Activated CD4-positive, CD25-positive, alpha-beta regulatory T cell treated with anti-CD3 and anti-CD28 coated beads, Interleukin-2, amount 50 U/mL, for 16 hours (primary cell): ENCODE measurements around the gene MAGI1.

Source experiments
- DNase-seq: peaks from one replicate; pipeline ENCODE4 v3.0.0-alpha.2; 2020; ENCODE audit warnings: low read depth, low spot score

MAGI1 gene

DNA sequence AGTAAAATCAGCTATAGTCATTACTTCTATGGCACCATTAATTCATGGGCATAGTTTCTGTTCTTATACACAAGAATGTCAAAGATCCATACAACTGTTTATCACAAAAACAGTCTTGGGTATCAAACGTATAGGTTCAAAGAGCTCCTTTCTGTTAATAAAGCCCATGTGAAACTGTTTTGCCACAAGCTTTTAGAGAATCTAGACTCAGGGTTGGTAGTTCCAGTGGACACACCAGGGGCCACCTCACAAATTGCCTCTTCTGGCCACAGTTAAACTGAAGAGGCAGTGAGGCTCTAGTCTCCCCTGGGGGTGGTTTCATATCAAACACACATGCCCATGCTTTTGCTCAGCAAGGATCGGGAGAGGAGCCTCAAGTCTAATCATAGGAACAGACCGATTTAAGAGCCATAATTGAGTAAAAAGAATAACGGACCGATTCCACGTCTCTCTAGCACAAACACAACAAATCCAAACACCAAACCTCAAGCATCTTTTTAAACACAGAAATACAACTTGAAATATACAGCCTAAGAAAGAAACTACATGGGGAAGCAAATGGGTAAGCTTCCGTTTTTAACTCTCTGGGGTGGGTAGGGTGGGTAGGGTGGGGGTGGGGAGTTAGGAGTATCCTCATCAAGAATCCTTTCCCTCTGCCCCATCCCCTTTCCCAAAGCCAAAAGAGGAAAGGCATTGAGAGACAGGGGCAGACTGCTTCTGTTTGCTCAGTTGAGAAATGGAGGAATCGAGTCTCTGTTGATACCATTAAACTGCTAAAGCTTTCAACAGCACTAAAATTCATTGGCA is 443.3 kb downstream of the MAGI1 start:
- no peak for DNase-seq

DNA sequence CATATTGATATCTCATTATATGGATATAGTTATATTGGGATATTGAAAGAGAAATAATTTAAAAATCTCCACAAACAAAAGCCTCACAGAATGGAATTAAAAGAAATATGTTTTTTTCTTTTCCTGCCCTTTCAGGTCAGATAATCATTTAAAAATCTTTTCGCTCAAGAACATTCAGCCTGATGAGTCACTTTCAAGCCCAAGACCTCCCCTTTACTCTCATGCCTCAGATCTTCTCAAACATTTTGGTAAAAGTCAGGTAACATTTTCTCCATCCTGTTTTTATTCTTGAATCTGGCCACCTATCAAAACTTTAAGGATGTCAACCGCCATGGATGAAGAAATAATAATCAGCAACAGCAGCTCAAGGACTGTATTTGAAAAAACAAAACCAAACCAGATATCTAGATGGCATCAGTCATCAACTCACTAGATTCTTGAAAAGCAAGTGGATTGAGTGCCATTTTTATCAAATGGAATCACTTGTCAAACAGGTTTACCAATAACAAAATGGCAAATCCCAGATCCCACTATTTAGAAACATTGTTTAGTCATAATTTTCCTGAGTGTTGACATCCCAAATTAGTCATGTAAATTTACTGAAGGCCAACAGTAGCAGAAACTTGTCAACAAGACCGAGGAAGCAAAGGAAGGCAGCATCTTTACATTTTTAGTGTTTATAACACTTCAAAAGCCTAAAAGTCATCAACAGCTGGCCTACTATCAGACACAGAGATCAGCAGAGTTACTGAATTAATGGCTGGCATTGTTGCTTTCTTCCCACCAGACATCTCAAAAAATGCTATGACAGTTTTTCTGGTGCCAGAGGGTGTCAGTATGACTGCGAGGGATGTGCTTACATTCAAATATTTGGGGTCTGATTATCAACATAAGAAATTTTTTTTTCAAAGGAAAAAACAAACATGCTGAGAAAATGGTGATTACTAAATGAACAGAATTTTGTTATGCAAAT is 444.7 kb downstream of the MAGI1 start:
- DNase-seq, result no peak

DNA sequence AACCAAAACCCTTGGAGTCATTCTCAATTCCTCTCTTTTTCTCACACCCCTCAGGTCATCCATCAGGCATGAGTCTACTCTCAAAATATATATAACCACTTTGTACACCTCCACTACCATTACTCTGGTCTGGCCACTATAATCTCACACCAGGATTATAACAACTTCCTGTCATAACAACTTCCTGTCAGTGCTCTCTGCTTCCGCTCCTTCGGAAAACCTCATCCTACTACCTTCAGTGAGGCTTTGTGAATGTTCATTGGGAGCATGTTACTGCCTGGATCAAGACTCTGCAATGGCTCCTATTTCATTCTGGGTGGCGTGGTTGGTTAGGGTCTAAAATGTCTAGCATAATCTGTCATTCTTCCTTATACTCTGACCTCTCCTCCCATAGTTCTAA is 447.4 kb downstream of the MAGI1 start:
- no peak for DNase-seq

DNA sequence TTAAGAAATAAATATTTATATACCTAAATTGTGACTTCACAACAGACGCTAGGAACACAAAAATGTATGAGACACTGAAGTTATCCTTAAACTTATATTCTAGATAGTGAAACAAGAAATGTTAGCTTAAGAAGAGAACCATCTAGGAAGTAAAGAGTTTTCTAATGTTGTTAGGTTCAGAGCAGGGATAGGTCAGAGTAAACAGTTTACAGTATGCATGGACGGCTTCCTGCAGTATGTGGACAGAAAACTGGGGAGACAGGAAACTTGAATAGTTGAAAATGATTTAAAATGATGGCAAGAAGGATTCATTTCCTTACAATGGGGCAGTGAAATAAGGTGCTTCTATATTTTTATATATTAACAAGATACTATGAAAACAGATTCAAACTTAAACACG is 449.8 kb downstream of the MAGI1 start:
- DNase-seq, result no peak

DNA sequence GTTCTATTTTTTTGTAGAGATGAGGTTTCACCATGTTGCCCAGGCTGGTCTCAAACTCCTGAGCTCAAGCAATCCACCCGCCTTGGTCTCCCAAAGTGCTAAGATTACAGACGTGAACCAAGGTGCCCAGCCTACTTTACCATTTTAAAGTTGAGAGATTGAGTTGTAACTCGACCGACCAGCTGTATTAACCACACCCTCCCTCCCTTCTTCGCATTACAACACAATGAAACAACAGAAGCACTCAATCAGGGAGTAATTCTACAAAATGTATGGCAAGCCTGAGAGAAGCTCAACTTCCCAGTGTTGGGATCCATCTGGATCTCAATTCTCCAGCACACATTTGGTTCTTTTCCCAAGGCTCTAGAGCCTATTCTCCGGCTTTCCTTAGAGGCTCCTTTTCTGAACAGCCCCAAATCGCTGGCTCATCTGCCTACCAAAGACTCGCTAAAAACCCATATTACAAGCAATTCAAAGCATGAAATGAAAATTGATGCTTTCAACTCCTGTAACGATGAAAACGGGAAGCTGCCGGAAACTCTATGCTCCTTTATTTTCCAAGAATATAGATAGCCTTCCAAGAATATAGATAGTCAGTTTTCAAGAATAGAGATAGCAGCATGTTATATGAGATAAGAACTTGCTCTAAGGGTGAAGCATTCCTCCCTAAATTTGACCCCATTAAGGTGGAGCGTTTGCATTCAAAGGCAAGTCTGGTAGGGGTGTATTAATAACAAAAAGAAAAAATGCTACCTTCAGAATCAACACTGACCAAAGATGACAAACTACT is 450.9 kb downstream of the MAGI1 start:
- no peak for DNase-seq

DNA sequence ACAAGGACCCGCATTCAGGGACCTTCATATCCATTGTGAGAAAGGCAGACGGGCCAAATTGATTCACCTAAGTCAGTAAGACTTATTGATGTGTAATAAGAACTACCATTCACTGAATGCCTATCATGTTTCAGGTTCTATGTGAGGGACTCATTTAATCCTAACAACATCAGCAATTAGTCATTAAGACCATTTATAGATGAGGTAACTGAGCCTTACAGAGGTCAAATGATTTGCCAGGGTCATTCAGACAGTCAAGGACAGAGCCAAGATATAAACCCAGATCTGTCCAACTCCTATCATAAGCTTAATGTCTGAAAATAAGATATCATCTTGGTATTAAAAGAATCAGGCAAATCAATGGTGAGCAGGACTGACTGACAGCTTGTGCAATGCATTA is 453.8 kb downstream of the MAGI1 start:
- no peak for DNase-seq

DNA sequence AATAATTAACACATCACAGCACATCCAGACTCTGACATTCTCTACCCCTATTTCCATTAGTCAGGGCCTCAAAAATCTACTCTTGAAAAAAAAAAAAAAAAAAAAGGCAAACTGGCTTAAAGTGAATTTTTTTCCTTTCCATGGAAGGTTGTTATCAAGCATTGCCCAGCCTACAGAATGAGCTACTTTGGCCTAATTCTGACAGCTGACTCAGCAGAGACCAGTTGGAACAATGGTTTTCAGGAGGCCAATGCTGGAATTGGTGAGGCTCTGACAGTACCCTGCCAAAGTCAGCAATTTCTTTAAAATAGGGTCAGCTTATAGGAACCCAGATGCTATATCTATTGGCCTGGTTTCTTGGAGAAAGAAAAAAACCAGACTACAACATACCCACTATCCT is 454.7 kb downstream of the MAGI1 start:
- no peak for DNase-seq

DNA sequence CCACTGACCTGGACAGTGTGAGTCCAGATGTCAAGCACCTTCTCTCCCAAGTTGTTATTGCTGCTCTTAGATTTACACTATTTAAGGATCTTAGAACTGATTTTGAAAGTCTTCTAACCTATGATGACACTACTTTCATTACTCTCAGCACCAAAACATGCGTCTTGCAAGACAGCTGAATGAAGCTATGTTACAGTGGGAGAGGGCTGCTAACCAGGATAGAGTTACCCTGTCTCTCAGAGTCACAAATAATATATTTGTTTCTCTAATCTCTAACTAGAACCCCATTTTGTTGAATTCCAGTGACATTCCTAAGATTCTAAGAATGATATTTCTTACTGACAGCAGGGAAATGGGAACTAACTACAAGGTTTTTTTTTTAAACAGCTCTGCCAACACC is 455.5 kb downstream of the MAGI1 start:
- DNase-seq, result no peak

DNA sequence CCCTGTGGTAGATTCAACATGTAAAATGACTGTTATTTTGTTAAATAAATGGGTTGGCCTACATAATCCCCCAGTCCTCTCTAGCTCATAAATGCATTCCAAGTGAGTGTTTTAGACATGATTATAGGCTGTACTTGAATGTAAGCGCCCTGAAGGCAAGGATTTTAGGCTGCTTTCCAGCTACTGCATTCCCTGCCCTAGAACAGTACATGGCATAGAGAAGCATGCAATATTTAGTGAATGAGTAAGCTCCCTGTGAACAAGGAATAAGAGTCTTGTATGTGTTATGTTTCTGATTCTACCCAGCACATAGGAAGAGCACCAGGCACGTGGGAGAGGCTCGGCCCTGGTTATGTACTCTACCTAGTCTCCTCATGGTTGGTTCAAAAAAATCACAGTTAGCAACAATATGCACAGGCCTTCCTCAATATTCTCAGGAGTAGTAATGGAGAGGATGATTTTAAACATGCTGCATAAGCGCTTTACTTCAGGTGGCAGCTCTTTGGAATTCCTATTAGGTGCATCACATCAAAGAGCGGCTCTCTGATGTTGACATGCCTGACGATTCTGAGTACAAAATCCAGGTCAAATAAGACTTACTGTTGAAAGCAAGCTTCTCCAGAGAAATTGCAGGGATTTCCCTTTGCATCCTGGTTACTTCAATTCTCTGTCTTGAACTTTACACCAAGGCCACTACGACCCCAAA is 456.6 kb downstream of the MAGI1 start:
- no peak for DNase-seq

DNA sequence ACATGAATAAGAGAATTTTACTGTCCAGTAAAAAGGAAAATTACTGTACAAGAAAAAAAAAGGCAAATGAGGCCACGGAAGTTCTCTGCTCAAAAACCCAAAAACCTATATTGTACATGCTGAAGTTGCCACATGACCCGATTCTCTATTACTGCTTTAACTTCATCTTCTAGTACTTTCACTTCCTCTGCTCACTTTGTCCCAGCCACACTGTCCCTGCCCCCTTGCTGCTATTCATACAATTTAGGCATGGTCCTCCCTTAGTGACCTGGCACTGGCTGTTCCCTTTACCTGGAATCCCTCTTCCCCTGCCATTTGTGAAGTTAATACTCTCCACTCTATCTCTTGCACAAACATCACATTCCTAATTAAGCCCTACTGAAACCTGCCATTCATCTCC is 457.4 kb downstream of the MAGI1 start:
- no peak for DNase-seq

DNA sequence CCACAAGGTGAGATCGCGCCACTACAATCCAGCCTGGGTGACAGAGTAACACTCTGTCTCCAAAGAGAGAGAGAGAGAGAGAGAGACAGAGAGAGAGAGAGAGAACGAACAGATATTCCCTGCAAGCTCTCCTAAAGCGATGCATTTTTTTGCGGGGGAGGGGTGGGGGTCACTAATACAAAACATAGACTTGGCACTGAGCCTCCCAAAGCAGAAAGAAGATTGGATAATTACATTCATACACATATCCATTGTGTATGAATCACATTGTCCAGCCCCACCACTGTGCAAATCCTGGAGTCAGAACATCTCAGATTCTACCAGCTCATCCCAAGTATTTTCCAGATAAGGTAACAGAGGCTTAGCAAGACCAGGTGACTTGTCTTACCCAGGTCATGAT is 459.9 kb downstream of the MAGI1 start:
- no peak for DNase-seq

DNA sequence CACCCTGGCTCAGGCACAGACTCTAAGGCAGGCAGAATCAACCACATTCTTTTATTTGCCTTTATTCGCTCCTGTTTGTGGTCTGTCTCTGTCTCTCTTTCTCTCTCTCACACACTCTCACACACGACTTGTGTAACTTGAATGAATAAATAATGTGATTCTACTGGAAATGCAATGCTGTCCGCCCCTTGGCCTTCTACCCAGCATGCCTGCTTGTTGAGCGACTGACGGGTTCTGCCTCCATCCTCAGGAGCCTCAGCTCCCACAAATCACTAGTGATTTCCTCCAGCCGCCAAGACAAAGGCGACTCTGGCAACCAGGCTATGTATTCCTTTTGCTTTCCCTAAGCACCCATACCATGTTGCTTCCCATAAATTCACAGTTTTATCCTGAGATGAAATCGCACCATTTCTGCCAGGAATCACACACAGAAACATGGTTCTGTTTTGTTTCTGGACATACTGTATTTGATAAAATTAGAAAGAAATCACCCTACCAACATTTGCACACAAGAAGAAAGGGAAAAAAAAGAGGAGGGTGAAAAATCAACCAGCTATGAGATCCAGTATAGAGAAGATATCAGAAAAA is 460.8 kb downstream of the MAGI1 start:
- no peak for DNase-seq

DNA sequence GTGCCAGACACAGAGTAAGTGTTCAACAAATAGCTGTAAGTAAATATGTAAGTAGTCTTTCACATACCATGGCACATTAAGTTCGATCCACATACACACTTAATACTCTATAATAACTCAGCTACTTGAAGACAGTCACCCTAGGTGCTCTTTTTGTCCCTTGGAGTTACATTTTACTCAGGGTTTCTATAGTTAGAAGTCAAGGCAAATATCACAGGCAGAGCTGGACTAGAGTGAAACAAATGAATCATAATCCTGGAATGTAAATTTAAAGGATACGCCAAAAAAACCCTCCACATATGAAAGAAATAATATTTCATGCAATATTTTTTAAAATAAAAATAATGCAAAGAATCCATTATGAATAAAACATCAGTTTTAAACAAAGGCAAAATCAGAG is 461.8 kb downstream of the MAGI1 start:
- no peak for DNase-seq

DNA sequence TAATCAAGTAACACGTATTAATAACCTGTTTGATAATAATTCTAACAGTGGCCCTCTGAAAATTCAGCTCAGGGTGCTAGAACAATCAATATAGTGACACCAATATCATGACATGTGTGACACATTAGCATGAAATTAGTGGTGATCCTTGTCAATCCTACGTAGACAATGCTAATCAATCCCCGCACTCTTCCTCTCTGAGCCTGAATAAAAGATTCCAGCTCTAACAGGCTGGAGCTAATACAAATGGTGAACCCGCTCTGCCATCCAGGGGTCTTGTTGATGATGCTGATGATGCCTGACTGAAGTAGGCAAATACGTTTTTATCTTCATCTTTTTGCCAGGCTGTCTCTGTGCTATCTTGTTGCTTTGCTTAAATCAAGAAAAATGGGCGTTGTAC is 462.5 kb downstream of the MAGI1 start:
- DNase-seq, result no peak

DNA sequence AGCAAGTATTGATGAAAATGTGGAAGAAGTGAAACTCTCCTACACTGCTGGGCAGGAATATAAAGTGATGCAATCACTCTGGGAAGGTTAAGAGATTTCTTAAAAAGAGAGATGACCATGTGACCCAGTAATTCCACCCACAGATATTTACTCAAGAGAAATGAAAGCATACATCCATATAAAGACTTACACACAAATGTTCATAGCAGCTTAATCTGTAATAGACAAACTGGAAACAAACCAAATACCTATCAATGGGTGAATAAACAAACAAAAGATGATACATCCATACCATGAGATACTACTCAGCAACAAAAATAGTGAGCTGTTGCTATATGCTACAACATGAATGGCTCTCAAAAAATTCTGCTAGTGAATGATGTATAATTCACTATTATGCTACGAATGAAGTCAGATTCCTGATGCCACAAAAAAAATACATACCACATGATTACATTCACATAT is 463.3 kb downstream of the MAGI1 start:
- DNase-seq, result no peak

DNA sequence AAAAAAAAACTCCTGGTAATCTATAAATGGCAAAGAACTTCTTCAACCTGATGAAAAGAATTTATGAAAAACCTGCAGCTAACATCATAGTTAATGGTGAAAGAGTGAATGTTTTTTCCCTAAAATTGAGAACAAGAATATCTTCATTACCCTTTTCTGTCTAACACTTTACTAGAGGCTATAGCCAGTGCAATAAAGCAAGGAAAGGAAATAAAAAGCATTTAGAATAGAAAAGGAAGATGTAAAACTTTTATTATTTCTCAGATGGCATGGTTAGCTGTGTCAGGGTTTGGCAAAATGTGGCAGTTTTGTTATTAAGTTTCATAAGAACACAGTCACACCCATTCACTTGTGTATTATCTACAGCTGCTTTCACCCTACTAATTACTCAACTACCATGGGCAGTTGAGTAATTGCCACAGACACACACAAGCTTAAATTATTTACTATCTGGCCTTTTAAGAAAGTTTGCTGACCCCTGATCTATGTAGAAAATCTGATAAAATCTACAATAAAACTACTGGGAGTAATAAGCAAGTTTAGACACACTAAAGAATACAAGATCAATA is 465.1 kb downstream of the MAGI1 start:
- DNase-seq, result no peak

DNA sequence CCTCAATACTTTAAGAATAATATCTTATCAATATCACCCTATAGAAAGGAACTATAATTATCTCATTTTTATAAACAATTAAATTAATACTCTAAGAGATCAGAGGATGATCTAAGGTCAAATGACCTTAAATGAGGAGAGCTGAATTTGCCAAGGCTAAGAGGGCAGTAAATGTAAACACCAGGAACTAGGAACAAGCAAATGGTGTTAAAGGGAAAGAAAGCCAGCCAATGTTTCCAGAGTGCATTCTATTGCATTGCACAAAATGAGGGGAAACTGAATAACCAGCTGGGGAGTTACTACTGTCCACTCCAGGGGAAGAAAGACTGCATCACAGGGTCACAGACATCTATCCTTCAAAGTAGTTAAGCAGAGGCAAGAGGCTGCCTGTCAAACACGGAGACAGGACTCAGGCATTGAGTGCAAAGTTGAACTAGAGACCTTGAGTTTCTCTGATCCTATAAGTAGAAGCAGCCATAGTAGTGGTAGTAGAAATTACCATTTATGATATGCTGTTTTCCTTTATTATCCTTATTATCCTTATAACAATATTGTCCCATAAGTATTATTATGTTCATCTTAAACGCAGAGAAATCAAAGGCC is 466.4 kb downstream of the MAGI1 start:
- DNase-seq, result no peak

DNA sequence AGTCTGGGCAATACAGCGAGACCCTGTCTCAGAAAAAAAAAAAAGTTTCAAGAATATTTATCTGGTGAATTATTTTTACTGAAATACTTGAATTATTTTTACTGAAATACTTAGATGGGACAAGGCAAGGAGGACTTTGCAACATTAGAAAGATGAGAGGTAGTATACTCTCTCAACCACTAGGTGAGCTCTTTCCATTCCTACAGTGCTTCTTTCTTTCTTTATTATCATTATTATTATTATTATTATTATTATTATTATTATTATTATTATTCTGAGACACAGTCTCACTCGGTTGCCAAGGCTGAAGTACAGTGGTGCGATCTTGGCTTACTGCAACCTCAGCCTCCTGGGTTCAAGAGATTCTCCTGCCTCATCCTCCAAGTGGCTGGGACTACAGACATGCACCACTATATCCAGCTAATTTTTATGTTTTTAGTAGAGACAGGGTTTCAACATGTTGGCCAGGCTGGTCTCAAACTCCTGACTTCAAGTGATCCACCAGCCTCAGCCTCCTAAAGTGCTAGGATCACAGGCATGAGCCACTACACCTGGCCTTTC is 468.8 kb downstream of the MAGI1 start:
- no peak for DNase-seq

DNA sequence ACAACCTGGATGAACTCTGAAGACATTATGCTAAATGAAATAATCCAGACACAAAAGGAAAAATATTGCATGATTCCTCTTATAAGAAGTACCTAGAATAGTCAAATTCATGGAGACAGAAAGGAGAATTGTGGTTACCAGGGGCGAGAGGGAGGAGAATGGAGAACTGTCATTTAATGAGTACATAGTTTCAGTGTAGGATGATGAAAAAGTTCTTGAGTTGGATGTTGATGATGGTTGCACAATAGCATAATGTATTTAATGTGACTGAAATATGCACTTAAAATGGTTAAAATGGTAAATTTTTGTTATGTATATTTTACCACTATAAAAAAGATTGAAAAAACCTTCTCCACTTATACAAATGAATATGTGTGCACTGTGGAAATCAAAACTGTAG is 469.6 kb downstream of the MAGI1 start:
- no peak for DNase-seq

DNA sequence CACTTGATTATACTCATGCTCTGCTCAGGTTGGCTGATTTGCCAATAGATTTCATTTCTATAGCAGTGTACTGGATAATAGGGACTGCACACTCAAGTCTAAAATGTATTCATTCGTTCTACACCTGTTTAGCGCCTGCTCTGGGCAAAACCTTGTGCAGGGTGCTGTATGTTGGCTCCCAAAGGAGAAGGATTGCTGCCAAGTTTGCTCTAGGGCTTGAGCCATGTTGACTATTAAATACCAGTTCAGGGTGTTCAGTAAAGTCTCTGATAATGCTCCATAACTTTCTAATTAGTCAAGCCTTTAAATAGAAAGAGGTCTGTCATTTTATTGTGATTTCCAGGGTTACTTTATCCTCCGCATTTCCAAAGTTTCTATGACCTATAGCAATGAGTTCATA is 470.2 kb downstream of the MAGI1 start:
- DNase-seq, result no peak
